HG03342 (cell line): ENCODE data around the gene SPATS2.
"Not testable (repeated sequence)": the region's sequence is repeated elsewhere in the genome, so short reads cannot be mapped to it uniquely, and the experiment has no call there.

Experiments
- ATAC-seq: cut with Tn5 transposase; IDR thresholded peaks from one replicate; pipeline ENCODE4 v1.9.1; 2021; ENCODE audit warnings: mild to moderate bottlenecking, moderate library complexity; ENCODE audit not compliant: unreplicated experiment

The SPATS2 gene

DNA sequence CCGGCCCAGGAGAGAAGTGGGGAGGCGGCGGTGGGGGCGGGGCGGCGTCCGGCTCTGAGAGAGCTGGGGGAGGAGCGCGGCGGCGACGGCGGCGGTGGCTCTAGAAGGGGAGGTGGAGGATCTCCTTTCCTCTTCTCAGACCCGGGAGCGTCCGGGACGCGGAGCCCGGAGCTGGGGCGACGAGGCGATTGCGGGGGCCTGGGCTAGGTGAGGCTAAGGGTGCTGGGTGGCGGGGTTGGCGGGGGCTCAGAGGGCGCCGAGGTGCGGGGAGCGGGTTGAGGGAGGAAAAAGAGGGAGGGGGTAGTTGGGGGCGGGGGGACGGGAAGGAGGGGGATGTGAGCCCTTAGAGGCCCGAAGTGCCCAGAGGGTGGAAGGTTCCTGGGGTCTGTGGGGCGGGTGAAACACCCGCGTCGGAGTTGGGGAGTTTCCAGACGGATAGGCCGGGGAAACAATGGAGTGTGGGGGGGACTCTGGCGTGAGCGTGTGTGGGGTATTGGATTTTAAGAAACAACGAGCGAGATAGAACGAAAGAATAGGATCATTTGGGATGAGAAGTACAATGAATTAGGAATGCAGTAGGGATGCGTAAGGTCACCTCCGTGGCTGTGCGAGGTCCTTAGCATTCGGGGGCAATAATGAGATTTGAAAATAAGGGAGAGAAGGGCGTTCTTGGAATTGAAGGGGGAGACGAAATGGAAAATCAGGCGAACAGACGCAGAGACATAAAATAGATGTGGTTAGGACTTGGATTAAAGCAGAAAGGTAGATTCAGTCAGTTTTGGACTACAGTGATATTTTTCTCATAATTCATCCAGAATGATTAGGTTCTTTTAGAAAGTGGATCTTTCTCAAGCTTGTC, at the start of gene SPATS2:
Gene SPATS2 (plus strand): TSS at position 82 of the 859 bp plus-strand sequence. CDS start 93,551 bp downstream, outside the sequence.
- ATAC-seq = no peak

DNA sequence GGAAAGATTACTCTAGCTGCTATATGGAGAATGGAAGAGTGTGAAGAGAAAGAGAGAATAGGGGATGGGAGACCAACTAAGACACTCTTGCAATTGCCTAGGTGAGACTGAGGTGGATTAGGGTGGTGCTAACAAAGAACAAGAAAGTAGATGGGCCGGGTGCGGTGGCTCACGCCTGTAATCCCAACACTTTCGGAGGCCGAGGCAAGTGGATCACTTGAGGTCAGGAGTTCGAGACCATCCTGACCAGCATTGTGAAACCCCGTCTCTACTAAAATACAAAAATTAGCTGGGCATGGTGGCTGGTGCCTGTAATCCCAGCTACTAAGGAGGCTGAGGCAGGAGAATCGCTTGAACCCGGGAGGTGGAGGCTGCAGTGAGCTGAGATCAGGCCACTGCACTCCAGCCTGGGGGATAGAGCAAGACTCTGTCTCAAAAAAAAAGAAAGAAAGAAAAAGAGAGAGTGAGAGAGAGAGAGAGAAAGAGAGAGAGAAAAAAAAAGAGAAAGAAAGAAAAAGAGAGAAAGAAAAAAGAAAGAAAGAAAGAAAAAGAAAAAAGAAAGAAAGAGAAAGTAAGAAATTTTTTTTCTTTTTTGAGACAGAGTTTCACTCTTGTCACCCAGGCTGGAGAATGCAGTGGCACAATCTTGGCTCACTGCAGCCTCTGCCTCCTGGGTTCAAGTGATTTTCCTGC, 46.7 kb upstream of the SPATS2 start:
- not testable (repeated sequence) for ATAC-seq

DNA sequence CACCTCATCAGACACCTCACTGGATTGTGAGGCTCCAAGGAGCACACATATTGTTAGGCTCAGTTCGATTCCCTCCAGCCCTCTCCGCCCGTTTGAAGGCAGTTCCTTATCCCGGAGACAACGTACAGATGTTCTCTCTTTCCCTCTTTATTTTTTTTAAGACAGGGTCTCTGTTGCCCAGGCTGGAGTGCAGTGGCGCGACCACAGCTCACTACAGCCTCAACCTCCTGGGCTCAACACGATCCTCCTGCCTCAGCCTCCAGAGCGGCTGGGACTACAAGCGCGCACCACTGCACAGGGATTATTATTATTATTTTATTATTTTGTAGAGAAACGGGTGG, 44.9 kb upstream of the SPATS2 start:
- no peak for ATAC-seq

DNA sequence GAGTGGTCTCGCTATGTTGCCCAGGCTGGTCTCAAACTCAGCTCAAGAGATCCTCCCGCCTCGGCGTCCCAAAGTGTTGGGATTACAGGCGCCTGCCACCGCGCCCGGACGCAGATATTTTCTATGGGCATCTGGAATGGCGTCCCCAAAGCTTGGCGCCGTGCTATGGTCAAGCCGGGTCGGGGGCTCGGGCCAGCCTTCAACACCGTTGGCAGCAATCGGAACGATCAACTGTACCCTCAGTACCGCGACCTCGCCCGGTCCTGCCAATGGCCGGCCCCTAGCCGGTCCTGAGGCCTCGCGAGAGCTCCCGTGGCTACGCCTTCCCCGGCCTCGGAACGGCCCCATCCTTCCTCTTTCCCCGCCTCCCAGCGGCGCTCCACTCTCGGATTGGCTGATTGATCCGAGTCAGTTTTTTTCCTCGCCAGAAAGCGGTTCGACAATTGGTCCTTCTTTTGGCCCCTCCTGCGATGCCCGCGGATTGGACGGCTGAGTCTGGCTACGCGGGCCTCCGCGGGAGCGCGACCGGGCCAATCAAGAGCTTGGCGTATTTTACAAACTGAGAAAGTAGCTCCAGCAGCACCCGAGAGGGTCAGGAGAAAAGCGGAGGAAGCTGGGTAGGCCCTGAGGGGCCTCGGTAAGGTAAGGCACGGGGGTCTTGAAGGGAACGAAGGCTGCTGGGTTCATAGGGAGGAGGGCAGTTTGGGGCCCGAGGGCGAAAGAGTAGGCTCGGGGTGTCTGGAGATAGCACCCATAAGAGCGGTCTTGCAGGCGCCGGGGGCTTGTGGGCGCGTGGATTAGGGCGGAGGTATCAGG, 44.3 kb upstream of the SPATS2 start, which contains the start of gene TROAP:
Gene TROAP (plus strand): TSS at position 548 of the 816 bp plus-strand sequence. CDS start 354 bp downstream, outside the sequence.
- ATAC-seq = peak; percentile 97

DNA sequence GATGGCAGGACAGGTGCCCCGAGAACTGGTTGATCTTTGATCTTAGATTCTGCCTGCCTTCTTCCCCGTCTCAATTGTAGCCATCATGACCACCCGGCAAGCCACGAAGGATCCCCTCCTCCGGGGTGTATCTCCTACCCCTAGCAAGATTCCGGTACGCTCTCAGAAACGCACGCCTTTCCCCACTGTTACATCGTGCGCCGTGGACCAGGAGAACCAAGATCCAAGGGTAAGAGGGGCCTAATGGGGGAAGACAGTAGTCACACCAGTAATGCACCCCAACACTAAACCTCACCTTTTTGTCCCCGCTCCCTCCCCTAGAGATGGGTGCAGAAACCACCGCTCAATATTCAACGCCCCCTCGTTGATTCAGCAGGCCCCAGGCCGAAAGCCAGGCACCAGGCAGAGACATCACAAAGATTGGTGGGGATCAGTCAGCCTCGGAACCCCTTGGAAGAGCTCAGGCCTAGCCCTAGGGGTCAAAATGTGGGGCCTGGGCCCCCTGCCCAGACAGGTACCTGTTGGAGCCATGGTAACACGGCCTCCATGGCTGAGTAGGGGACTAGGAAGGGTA, 43.7 kb upstream of the SPATS2 start:
- no peak for ATAC-seq

DNA sequence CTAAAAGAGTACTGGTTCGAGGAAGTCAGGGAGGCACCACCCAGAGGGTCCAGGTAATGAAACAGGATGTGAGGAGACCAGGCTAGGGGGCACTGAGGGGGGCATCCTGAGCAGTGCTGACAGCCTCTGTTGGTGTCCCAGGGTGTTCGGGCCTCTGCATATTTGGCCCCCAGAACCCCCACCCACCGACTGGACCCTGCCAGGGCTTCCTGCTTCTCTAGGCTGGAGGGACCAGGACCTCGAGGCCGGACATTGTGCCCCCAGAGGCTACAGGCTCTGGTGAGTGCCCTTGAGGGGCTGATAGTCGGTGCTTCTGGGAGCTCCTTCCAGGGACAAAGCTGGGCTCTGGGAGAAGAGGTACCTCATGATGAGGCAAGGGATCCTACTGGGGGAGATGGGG, 41.7 kb upstream of the SPATS2 start:
- no peak for ATAC-seq

DNA sequence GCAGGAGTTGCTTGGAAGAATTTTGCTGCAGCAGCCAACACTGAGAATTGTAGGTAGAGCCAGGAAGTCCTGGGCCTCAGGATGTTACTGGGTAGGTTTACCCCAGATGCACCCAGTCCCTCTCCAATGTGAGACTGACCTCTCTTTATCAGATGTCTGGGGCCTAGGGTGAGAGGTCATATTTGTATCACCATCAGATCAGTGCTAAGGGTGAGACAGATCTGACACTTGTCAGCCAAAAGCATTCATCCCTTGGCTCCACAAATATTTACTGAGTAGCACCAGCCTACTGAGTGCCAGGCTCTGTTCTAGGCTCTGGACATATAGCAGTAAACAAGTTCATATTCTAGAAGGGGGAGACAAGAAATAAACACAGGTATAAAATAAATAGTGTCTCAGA, 39.9 kb upstream of the SPATS2 start:
- ATAC-seq = no peak

DNA sequence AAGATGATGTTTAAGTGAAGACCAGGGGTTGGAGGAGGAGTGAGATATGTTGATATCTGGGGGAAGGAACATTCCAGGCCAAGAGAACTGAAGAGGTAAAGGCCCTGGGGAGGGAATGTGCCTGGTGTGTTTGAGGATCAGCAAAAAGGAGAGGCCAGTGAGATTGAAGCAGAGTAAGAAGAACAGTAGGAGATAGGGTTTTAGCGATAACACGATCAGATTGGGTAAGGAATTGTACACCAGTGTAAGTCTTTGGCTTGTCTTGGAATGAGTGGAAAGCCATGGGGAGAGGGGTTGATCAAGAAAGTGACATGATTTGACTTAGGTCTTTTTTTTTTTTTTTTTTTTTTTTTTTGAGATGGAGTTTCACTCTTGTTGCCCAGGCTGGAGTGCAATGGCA, 39.4 kb upstream of the SPATS2 start:
- no peak for ATAC-seq

DNA sequence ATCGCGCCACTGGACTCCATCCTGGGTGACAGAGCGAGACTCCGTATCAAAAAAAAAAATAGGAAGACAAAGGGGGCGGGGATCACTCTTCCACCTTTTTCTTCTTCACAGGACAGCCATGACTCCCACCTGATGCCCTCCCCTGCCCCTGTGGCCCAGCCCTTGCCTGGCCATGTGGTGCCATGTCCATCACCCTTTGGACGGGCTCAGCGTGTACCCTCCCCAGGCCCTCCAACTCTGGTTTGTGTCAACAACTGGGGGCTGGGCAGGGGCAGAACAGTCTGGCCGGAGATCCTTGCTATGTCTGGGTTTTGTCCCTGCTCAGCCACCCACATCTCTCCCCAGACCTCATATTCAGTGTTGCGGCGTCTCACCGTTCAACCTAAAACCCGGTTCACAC, 38.4 kb upstream of the SPATS2 start:
- ATAC-seq = no peak

DNA sequence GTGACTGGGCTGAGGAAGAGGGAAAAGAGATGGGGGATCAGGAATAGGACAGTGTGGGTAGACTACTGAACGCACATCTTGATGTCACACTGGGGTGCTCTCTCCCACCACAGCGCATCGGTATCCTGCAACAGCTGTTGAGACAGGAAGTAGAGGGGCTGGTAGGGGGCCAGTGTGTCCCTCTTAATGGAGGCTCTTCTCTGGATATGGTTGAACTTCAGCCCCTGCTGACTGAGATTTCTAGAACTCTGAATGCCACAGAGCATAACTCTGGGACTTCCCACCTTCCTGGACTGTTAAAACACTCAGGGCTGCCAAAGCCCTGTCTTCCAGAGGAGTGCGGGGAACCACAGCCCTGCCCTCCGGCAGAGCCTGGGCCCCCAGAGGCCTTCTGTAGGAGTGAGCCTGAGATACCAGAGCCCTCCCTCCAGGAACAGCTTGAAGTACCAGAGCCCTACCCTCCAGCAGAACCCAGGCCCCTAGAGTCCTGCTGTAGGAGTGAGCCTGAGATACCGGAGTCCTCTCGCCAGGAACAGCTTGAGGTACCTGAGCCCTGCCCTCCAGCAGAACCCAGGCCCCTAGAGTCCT, 37.1 kb upstream of the SPATS2 start:
- ATAC-seq = no peak

DNA sequence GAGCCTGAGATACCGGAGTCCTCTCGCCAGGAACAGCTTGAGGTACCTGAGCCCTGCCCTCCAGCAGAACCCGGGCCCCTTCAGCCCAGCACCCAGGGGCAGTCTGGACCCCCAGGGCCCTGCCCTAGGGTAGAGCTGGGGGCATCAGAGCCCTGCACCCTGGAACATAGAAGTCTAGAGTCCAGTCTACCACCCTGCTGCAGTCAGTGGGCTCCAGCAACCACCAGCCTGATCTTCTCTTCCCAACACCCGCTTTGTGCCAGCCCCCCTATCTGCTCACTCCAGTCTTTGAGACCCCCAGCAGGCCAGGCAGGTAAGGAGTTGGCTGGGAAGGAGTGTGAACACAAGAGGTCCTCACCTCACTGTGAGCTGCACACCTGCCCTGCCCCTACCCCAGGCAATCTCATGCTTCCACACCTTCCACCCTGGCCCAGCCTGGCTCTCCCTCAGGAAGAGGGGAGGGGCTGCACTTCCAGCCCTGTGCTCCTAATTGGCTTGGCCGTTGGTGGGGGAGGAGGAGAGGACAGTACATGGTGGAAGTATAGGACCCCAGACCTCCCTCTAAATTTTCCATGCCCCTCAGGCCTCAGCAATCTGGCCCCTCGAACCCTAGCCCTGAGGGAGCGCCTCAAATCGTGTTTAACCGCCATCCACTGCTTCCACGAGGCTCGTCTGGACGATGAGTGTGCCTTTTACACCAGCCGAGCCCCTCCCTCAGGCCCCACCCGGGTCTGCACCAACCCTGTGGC, 36.5 kb upstream of the SPATS2 start:
- ATAC-seq = no peak

DNA sequence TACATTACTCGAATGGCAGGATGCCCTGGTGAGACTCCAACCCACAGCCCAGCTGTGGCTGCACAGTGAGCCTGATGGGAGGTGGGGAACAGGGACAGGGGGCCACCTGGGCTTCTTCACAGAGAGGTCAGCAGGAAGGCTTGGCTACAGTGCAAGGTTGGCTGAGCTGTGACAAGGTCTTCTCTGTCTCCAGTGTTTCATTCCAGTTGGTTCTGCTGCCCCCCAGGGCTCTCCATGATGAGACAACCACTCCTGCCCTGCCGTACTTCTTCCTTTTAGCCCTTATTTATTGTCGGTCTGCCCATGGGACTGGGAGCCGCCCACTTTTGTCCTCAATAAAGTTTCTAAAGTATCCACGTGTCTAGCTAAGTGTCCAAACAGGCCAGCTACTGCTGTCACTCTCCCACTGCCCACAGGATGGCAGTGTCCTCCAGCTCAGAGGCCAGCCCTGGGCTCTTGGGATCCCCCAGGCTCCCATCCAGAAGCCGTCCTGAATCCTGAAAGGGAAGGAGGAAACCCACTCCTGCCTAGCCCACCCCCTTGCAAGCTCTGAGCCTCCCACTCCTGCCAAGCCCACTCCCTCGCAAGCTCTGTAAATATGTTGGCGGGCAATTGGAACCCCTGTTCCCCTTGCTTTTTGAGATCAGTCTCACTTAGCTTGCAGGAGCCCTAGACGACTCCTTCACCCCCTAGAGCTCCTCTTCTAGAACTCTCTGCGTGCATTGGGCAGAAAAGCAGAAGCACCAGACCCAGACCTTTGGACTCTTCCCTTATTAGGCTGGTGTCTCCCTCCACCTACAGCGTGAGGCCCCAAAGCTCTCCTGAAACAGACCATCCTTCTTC, 35.7 kb upstream of the SPATS2 start:
- ATAC-seq = no peak

DNA sequence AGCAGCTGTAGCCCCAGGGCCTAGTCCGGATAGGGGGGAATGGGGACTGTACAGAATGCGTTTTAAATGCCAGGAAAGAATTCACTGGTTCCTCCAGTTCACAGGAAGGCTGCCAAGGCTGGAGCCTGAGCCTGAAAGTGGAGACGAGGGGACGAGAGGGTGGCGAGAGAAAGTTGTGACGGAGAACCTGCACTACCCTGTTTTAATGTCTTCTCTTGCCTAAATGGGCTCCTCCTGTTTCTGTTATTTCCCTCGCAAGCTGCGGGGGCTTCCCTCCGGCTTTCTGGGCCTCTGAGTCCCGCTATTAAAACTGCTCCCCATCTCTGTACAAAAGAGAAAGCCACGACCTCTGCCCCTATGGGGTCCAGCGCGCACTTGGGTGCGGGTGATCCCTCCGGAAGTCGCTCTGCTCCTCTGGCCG, 34.8 kb upstream of the SPATS2 start:
- no peak for ATAC-seq

DNA sequence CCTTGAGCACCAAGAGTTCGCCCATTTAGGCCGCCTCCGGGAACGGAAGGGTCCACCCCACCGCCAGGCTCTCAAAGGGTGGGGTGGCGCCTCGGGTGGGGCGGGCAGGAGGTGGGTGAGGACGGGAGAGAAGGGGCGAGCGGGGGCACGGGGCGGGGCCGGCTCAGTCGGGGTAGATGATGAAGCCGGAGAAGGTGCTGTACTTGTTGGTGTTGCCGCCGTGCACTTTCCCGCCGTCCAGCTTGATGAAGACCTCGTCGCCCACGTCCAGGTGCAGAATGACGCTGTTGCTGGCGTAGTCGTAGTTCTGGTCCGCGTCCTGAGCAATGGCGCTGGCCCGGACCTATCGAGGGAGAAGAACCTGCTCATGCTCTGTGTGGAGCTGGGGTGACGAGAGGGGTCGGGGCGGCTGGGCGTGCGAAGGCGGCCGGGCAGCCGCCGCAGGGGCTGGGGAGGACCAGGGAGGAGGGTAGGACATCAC, 34.3 kb upstream of the SPATS2 start:
- ATAC-seq = no peak

DNA sequence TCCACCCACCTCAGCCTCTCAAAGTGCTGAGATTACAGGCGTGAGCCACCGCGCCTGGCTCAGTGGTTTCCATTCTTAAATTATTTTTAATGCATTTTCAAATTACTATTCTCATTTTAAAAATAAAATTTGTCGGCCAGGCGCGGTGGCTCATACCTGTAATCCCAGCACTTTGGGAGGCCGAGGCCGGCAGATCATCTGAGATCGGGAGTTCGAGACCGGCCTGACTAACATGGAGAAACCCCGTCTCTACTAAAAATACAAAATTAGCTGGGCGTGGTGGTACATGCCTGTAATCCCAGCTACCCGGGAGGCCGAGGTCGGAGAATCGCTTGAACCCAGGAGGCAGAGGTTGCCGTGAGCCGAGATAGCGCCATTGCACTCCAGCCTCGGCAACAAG, 33.5 kb upstream of the SPATS2 start:
- ATAC-seq = not testable (repeated sequence)

DNA sequence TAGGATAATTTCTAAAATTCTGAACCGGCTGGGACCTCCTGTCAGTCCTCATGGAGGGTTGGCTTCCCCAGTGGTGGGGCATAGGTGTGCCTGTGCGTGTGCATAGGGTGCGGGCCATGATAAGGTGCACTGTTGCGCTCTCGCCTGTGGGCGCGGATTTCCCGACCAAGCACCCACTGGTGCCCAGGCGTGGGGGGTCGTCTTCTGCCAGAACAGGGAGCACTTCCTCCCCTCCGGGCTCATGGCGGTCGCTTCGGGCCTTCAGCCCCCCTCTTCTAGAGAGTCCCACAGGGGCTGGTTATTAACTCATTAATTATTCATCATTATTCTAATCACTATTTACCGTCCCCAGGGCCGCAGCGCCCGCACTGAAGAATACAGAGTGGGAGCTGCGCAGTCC, 33.0 kb upstream of the SPATS2 start:
- no peak for ATAC-seq

DNA sequence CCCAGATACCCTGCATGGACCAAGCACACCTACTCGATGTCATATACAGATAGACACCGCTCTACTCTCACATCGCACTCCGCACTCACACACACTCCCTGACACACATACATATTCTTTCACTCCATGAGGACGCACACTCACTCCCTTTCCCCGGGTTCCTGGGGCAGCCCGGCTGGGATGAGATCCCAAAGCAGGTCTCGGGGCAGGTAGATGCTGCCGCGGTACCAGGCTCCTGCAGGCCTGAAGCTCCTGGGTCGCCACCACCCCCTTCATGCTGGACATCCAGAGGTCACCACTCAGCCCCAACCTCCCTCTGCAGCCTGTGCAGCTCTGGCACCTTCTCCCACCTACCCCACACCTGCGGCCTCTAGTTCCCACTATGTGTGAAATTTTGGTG, 32.6 kb upstream of the SPATS2 start:
- no peak for ATAC-seq

DNA sequence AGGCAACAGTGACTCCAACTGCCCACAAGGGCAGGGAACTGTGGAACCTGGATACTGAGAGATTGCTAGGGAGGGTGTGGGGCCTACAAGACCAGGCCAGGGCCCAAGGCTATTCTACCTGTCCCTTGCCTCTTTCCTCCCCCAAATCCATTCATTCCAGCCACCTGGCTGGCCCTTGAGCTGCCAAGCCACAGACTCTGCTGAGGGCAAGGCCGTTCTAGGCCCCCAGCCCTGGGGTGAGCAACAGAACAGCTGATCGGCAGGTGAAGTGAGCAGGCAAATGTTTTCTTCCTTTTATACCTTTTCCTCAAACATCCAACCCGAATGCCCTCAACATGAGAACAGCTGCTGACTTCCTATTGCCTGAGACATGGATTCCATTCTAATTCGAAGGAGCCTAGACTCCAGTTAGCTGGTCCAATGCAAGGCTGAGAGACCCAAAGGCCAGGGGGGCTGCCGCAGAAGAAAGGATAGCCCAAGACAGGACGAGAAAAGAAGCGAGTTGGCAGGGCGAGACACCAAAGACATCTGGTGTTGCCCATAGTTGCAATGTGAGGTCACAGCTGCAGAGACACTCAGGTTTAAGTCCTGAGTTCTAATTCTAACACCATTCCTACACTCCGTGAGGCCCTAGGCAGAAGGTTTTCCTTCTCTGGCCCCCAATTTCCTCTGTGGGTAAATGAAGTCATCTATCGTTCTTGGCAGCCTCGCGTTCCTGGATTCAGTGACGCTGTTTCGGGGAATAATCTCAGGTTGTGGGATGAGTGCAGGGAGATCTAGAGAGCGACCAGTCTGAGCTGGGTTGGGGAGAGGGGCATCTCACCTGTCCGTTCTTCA, 31.9 kb upstream of the SPATS2 start:
- ATAC-seq = no peak
